T follicular helper cell (primary cell): Measurements from ENCODE around the gene EPB41L4B.

Experiments
- DNase-seq: peaks from one replicate; pipeline ENCODE4 v3.0.0-alpha.2; 2020; ENCODE audit warnings: low read depth

Gene EPB41L4B

DNA sequence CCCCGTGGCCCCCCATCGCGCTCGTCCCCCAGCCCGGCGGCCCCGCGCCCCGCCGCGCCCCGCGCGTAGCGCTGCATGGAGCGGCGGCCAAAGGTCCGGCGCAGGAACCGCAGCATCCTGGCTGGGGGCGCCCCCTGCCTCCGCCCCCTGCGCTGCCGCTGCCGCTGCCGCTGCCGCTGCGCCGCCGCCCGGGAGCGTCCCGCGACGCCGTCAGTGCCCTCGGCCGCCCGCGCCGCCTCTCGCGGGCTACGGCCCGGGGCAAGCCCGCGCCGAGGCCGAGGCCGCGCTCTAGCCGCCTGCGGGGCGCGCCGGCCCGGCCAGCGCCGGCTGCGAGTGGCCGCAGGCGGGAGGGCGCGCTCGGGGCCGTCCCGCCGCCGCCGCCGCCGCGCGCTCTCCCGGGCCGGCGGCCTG lies 523 bp downstream of the EPB41L4B start:
- no peak for DNase-seq

DNA sequence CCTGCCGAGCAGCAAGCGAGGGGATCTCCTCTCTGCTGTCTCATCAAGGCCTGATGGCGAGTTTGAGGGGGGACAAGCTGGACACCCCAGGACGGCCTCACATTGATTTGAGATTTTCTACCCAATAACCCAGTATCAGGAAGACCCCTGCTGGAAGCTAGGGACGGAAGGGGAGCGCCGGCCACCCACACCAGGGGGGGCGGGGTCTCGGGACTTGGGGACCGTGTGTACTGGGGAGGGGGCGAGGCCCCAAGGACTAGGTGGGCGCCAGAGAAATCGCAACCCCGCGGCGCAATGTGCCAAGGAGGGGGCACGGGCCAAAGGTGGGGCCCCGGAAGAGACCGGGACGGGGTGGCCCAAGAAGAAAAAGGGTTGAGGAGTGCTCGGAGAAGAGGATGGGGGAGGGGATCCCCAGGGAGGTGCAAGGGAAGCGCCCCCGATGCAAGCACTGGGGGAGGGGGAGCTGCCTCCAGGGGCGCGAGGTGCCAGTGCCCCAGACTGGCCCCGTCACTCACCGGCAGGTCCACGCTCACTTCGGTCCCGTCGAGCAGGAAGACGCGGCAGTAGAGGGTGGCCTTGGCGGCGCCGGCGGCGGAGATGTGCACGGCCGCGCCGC lies 1.1 kb downstream of the EPB41L4B start:
- no peak for DNase-seq

DNA sequence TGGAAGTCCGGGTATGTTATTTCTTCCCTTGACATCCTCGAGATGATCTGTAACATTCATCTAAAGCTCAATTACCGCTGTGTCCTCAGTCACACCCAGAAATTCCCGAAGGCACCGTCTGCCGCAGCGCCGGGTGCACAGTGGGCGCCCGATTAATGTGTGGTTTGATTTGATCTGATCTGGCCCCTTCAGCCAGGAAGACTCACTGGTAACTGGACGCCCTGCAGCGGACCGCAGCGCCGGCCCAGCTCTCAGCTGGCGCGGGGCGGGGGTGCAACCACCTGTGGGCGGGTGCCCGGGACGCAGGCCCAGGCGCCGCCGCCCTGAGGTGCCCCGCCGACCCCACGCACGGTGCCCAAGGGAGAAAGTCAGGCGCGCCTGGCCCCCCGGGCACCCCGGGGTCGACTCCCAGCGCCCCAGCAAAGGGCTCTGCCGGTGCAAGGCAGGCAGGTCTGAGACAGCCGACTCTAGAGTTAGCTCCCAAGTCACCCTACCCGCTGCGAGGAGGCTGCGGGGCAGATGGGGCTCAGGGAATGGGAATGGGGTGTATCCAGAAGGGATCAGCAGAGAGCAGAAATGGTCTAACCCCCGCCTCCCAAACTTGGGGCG lies 1.7 kb downstream of the EPB41L4B start:
- no peak for DNase-seq

DNA sequence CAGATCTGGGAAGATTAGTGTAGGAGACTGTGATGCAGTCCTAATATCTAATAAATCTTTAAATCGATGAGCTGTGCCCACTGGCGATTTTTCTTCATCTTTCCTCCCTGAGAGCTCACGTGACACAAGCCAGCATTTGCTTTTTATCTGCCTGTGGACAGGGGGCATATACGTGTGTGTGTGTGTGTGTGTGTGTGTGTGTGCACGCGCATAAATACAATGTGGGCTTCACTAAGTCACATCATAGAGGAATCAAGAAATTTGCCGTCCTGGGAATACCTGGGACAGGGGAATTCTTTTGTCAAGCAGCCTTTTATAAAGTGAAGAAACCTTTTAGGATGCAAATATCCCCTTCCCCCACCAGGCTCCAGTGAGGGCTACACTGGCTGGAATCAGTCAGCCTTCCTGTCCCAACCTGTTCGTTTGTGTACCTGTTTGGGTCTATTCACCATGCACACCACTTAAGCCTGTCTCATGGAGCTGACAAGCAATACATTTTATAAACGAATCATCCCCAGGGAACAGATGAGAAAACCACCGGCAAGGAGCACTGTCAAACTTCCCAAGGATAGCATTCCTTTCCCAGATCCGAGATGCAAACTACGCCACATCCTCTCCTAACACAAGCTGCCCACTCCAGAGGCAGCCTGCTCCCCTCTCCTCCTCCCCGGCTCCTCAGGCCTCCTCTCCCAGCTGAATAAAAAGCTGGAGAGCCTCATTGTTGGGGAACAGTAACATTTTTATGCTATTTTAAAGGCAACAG lies 2.7 kb downstream of the EPB41L4B start:
- no peak for DNase-seq

DNA sequence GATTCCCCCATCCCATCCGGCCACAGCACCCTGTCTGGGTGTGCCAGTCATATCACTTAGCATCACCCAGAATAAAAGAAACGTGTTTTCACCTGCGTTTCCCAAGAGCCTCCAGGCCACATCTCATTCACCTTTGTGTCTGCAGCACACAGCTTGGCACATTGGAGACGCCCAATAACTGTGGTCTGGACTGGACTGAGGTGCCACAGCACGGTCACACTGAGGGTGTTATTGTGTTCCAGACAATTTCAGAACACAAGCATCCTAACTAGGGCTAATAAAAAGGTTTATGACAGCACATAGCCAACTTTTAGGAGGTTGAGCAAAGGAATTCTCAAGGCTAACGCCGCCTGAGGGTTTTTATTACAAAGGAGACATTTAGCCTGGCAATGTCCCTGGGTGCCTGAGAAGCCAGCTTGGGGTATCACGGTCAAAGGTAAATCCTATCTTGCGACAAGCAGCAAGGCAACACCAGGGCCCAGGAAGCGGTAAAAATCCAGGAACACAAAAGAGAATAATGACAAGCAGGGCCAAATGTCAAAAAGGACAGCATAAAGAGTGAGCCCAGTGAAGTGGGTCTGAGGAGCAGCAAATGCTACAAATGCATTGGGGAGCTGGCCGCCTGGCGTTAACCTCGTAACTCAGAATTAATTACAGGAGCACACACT lies 3.4 kb downstream of the EPB41L4B start:
- DNase-seq: no peak

DNA sequence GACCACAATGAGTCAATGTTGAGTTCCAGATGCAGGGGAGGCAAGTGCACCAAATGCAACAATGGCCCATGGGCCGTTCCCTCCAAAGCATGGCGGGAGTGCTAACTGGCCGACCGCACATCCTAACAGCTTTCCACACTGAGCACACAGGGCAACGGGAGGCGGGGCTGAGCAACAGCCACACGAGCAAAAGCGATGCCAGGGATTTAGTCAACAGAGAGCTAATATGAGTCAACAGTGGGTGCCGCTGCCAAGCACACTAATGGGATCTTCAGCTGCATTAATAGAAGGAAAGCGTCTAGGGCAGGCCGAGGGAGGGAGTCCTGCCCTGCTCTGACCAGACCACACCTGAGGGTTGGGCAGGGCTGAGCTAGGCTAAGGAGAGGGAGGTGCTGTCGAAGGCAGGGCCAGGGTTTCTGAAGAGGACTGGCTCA lies 4.6 kb downstream of the EPB41L4B start:
- no peak for DNase-seq

DNA sequence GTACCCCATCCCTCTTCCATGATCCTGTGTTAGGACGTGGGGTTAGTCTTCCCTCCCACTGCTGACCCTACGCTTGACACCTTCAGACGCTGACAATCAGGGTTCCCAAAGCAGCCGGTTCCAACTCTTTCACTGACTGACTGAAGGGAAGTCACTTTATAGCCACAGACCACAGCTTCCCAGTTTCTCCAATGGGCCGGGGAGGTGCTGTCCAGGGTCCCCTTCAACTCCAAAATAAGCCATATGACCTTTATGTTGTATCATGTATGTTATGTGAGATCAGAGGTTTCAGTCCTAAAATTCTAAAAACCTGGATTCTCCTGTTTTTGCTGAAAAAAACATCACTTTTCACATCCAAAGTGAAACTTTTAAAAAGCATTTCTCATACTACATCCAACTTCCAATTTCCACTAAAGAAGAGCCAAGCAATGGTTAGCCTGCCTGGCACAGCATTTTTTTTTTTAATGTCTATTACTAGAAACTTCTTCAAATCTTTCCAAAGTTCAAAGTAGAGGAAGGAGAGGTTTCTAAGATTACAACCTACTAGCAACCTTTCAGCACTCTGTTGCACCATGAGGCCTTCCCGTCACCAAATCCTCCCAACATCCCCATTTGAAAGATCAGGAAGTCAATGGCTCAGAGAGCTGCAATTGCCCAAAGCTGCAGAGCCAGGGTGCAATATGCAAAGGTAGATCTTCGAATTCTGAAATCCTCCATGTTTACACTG lies 5.2 kb downstream of the EPB41L4B start:
- DNase-seq: no peak

DNA sequence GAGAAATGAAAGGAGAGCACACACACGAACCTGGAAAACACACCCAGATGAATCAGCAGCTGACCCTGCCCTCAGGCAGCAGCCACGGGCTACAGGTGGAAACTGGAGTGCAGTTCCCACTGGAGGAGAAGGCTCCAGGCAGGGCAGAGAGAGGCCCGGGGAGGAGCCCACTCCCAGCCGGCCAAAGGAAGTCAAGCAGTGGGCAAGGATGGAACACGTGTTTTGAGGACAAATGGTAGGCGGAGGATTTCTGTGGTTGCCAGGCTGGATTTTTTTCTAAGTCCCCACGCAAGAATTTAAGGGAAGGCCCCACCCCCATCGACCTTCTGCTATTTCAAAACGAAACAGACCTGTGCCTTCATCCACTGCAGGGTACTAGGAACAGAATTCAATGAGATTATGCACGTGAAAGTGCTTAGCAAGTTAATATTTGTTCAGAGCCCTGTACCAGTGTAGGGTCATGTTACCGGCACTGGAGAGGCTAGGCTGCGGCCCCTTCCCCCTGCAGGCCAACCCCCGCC lies 6.8 kb downstream of the EPB41L4B start:
- no peak for DNase-seq

DNA sequence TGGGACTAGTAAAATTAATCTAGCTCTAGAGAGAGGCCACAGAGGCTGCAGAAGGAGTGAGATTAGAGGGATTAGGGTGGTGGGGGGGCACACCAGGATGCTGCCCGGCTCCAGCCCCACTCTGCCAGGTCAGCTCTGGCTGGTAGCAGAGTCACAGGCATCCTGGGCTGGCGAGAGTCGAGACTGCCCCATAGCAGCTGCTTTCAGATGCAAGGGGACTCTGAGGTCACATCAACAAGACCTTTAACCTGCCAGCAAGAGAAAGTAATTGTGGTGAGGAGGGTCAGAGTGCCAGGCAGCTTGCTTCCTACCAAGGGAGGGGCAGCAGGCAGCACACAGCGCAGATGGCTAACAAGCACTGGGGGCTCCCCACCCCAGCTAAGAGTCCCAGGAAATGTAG lies 7.5 kb downstream of the EPB41L4B start:
- no peak for DNase-seq

DNA sequence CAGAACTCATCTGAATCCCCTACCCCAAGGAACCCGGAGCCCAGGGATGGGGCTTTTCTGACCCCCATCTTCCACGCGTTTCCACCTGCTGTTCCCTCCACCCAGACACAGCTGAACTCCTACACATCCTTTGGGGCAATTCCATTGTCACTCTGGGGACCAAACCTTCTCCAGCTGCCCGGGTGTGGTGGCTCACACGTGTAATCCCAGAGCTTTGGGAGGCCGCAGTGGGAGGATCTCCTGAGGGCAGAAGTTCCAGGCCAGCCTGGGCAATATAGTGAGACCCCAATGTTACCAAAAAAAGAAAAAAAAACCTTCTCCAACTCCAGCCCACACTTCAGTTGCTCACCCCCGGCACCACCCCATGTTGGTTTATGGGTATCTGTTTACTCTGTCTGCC lies 8.1 kb downstream of the EPB41L4B start:
- no peak for DNase-seq

DNA sequence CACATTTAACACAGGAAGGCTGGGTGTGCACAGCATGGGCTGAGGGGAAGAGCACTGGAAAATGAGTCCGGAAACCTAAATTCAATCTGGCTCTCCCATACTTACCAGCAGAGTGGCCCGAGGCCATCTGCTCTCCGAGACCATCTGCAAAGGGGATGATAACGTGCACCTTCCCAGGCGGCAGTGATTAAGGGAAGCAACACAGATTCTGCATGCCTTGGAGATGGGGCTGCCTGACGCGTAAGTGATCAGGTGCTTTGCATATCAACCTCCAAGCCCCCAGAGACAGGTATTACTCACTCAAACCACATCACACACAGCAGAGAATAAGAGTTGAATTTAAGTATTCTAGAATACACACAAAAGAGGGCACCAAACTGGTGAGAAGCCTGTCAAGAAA lies 9.1 kb downstream of the EPB41L4B start:
- no peak for DNase-seq

DNA sequence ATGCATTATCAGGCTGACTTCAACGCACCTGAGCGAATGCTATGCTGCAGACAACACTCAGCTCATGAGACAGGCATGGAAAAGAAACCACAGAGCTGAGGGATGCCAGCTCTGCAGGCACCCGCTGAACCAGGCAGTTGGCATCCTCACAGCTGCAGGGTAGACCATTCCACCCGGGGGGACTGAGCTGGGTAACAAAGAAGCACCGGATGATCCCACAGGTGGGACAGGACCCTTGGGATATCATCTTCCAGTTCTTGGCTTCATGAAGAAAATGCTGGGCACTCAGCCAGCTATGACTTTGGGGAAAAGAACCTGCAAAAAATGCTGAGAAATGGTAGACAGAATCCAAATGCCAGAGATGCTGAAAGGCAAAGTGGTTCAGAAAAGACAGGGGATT lies 9.6 kb downstream of the EPB41L4B start:
- no peak for DNase-seq

DNA sequence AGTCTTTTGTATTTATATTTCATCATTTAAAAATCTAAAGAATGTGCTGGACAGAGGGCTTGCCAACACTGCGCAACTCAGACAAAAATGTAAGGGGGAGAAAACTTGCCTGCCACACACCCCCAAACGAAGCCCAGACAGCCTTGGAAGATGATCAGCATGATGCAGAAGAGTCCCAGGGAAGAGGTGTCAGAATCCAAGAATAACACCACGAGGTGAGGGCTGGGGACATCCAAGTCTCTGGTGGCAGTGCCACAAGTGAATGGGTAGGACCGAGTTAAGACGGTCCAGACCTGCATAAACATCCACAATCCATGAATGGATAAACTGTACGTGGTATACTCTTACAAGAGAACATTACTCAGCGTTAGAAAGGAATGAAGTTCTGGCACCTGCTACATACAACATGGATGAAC lies 10.4 kb downstream of the EPB41L4B start:
- no peak for DNase-seq

DNA sequence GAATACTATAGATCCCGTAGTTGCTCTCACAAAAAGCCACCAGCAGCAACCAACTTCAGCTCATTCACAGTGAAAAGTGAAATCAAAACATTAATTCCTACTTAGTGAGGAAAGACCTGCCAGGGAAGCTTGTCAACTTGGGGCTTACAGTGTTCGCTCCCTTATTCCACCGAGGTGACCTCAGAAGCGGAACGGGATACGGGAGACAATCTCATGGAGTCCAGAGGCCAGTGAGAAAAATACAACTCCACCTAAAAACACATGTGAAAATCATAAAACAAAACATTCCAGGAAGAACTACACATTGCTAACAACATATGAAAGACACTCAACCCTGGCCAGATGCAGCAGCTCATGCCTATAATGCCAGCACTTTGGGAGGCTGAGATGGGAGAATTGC lies 11.6 kb downstream of the EPB41L4B start:
- DNase-seq: no peak

DNA sequence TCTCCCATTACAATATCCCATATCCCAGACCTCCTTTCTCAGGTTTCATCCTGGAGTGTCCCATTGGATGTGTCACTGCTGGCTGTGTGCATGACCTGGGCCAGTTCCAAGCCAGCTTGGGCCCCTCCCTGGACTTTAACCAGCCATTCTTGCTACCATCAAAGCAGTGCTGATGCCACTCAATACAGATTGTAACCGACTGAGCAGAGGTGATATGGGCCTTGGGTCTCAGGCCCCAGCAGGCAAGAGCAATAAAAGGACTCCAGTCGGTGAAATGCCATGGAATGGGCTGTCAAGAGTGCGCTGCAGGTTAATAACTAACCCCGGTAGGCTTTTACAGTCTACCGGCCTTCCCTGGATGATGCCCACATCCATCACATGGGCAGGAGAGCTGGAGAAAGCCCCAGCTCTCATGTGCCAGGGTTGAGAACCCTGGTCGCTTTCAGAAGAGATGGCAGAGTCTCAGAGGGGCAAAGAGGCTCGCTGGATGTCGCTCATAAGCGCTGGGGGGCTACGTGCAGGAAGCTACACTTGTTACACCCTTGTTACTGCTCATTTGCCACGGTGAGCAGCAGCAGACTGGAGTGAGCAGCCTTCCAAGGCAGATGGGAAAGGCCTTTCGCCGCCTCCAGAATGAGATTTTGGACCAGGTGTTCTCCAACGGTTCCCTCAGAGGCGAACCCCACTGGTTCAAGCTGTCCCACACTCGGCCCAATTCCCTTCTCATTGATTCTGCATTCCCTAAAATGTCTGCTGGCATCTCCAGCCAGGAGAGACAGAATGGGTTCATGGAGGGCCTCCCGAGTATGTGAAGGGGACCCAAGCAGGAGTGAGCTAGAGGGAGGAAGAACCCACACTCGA lies 13.2 kb downstream of the EPB41L4B start:
- DNase-seq: no peak

DNA sequence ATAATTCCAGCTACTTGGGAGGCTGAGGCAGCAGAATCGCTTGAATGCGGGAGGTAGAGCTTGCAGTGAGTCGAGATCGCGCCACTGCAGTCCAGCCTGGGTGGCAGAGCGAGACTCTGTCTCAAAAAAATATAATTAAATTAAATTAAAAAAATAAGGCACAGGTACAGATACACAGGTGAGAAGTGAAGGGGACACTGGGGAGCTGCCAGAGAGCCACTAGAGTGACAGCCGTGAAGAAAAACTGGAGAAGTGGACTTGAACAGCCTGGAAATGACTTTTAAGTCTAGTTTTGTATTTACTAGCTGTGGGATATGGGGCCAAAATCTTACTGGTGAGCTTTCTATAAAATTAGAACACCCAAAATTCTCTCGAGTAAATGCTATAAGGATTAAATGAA lies 15.1 kb downstream of the EPB41L4B start:
- no peak for DNase-seq

DNA sequence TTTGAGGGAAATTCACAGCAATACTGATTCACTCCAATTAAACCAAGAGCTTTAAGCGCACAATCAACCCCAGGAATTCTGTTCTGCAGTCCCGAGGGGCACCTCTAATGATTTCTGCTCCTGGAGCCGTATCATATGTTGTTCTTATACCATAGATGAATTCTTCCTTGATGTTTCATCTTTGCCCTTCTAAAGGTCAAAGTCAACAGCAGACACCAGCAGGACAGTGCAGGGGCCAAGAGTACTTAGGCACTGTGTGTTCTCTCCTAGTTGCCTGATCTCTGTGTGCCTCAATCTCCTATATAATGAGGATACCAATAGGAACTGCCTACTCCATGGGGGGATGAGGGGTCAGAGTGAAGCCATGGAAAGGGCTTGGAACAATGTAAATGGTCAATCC lies 16.5 kb downstream of the EPB41L4B start:
- DNase-seq: no peak

DNA sequence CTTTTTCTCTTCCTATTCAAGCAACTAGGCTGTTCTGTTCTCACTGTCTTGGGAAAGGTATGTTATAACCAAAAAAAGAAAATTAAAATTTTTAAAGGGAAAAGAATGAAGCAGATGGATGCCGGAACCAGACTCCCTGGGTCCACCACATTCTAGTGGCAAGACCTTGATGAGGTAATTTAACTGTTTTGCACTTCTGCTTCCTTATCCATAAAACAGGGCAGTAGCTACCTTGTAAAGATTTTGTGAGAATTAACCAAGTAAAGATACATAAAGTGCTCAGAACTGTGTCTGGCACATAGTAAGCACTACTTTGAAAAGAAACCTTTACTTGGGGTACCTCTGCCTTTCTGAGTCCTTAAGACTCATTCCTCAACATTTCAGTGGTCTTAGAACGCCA lies 17.0 kb downstream of the EPB41L4B start:
- DNase-seq: no peak

DNA sequence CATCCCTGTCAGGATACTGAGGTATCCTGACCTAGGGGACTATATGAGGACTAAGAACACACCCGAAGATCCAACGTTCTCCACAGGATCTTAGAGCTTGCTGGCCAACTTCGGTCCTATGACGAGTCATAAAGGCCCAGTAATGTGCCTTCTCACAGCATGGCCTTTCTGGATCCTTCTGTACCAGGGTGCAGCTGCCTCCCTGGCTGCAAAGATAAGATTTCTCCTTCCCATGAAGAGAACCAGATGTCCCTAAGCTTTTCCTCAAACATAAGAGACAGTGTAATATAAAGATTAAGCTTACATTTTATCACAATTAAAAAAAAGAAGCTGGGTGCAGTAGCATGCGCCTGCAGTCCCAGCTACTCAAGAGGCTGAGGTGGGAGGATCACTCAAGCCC lies 18.3 kb downstream of the EPB41L4B start:
- no peak for DNase-seq

DNA sequence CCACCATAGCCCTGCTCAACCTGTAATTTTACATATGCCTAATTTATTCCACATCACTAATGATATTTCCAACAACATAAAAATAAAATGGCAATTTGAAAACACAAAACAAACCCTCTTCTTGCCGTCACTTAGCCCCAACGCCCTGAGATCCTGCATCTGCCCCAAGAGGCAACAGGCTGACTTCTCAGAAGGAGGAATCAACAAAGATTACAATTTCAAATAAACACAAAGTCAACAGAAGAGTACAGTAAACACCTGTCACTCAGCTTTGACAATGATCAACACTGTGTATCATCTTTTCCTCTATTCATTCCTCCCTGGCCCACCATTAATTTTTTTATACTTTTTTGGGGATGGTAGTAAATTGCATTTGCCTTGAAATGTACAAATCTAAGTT lies 19.8 kb downstream of the EPB41L4B start:
- DNase-seq: no peak

DNA sequence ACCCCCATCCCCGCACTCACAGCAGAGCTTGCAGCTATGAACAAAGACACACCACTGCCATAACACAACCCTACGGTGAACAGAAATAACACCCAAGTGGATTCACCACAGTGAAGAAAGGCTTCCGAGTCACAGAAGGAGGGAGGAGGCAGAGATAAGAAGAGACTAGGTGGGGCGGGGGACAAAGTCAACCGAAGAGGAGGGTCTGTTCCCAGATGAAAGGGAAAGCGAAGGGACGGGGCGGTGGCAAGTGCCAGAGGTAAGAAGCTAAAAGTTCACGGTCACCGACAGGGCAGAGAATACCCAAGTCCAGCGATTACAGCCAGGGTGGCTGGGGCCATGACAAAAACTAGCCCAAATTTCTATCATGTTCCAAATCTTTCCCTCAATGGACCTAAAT lies 21.0 kb downstream of the EPB41L4B start:
- DNase-seq: no peak
